ENCODE results near the gene PKN2.

PKN2 gene

DNA sequence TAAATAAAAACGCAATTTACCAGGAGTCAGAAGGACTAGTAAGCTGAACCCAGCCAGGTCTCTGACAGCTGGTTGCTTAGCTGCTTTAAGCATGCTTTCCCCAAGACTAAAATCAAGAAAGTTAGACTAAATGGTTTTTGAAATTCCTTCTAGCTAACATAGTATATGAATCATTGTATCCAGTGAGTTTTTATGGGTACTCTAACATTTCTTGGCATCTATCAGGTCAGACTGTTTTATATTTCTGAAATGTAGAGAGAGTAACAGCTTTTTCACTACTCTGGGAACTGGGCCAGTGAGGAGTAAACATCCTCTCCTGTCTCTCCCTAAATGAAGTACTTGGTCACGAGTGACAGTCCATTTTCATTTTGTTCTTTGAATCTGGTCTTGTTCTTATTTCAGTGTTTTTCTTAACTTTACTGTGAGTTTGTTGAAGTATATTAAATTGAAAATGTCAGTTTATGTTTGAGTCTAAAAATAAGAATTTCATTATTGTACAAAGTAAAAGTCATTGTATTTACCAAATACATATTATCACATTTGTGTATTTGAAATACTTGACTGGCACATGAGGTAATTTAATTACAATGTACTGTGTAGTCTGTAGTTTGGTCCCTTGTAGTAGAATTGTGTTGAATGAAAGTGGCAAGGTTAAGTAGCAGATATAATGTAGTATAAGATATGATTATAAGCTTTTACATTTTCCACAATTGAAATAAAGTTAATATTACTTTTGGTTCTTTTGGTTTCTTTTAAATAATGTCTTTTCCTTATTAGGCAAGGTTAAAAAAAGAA lies 47.6 kb downstream of the PKN2 start:
- in situ Hi-C loops (cut with MboI; ENCODE audit: low sequenced_read_pairs): no loop called here

DNA sequence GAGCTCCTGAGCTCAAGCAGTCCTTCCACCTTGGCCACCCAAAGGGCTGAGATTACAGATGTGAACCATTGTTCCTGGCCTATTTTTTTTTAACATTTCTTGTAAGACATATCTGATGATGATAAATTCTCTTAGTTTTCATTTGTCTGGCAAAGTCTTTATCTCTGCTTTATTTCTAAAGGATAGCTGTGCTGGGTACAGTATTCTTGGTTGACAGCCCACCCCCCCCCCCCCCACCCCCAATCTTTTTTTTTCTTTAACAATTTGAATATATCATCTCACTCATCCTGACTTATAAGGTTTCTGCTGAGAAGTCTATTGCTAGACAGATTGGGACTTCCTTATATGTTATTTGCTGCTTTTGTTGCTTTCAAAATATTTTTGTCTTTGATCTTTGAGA lies 51.3 kb downstream of the PKN2 start:
- in situ Hi-C loops (cut with MboI; ENCODE audit: low sequenced_read_pairs): no loop called here

GRCh38 chr1:88735909-88736308 lies 51.8 kb downstream of the PKN2 start:
- in situ Hi-C loops (cut with MboI; ENCODE audit: low sequenced_read_pairs): no loop called here

DNA sequence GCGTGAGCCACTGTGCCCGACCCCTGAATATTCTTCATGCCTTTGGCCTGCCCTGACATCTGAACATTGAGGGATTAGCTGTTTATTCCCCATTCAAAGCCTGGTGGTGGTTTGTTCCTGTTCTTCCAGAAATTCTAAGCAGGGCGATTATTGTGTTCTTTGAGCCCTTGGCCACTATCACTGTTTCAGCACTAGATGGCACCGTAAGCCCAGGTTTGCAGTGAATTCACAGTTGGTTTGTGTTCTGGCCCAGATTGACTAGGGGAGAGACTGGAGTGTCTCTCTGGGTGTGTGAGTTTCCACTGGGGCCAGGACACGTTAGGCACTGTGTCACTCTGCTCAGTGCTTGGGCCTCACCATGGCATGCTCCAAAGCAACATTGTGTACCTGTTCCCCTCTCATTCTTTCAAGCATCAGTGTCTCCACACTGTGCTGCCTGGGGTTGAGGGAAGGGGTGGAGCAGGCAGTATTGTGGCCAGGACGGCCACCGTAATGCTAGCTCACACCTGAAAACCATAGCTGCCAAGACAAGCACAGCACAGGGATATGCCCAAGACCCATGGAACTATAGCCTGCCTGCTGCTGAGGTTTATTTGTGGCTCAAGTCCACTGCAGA lies 52.7 kb downstream of the PKN2 start:
- in situ Hi-C loops (cut with MboI; ENCODE audit: low sequenced_read_pairs): no loop called here

- in situ Hi-C loops (cut with MboI; ENCODE audit: low sequenced_read_pairs): no loop called here
These were observed 53.4 kb downstream of the PKN2 start for GRCh38 chr1:88737338-88737927.

- in situ Hi-C loops (cut with MboI; ENCODE audit: low sequenced_read_pairs): no loop called here
These were observed 56.7 kb downstream of the PKN2 start for GRCh38 chr1:88740784-88741183.

DNA sequence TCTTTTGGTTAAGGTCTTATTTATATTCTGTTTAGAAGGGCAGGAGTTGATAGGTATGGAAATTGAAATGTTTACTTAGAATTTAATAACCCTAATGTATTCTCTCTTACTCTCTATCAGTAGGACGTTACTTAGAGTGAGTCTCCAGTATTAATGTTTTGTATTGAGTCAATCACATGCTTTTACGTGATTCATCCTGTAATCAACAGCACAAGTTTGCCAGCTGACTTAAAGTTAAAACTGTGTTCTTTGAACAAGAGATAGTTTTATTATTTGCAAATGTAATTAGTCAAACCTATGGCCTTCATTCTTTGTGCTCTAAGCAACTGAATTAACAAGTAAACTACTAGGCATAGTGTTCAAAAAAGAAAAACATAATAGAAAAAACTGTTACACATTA lies 57.3 kb downstream of the PKN2 start:
- in situ Hi-C loops (cut with MboI; ENCODE audit: low sequenced_read_pairs): no loop called here

DNA sequence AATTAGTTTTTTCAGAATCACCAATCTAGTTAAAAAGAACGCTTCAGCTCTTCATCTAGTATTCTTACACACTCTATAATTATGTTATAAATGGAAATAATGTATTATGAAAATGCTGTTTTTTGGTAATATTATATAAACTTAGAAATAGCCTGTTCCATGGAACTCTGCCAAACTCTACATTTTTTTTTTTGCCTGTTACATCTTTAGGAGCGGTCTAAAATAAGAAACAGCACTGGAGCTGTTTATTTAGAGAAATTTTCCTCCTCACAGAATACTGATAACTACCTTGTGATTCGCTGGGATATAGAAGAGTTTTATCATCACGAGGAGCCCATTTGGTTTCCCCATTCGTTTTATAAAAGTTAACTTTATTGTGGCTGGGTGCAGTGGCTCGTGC lies 58.5 kb downstream of the PKN2 start:
- in situ Hi-C loops (cut with MboI; ENCODE audit: low sequenced_read_pairs): no loop called here

GRCh38 chr1:88744142-88744541 lies 60.1 kb downstream of the PKN2 start:
- in situ Hi-C loops (cut with MboI; ENCODE audit: low sequenced_read_pairs): no loop called here

DNA sequence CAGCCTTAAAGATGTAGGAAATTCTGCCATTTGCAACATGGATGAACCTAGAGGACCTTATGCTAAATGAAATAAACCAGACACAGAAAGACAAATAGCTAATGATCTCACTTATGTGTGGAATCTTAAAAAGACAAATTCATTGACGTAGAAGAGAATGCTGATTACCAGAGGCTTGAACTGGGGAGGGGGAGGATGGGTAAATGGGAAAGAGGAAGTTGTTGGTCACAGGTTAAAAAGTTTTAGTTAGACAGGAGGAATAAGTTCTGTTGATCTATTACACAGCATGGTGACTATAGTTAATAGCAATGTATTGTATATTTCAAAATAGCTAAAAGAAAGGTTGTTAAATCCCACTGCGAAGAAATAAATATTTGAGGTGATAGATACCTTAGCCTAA lies 62.8 kb downstream of the PKN2 start:
- in situ Hi-C loops (cut with MboI; ENCODE audit: low sequenced_read_pairs): no loop called here

- in situ Hi-C loops (cut with MboI; ENCODE audit: low sequenced_read_pairs): no loop called here
These were observed 67.6 kb downstream of the PKN2 start for GRCh38 chr1:88751714-88752113.

- in situ Hi-C loops (cut with MboI; ENCODE audit: low sequenced_read_pairs): no loop called here
These were observed 69.4 kb downstream of the PKN2 start for GRCh38 chr1:88753506-88753905.

- in situ Hi-C loops (cut with MboI; ENCODE audit: low sequenced_read_pairs): no loop called here
These were observed 79.8 kb downstream of the PKN2 start for GRCh38 chr1:88763649-88764406.

DNA sequence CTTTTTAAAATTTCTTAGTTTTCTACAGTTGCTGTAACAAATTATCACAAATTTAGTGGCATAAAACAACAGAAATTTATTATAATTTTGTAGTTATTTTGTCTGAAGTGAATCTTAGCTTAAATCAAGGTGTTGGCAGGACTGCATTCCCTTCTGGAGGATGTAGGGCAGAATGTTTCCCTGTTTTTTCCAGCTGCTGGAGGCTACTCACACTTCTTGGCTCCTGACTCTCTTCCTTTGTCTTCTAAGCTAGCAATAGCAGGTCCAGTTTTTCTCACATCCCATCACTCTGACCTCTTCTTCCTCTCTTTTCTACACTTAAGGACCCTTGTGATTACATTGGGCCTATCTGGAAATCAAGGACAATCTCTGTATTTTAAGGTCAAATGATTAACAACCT lies 84.1 kb downstream of the PKN2 start:
- in situ Hi-C loops (cut with MboI; ENCODE audit: low sequenced_read_pairs): no loop called here

DNA sequence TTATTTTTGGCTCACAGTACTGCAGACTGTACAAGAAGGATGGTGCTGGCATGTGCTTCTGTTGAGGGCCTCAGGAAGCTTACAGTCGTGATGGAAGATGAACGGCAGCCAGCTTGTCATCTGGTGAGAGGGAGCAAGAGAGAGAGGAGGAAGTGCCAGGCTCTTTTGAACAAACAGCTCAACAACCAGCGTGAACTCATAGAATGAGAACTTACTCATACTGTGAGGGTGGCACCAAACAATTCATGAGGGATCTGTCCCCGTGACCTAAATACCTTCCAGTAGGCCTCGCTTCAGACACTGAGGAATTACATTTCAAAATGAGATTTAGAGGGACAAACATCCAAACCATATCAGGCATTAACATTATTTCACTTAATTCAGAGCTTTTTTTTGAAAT lies 84.7 kb downstream of the PKN2 start:
- in situ Hi-C loops (cut with MboI; ENCODE audit: low sequenced_read_pairs): no loop called here

GRCh38 chr1:88773540-88774150 lies 89.6 kb downstream of the PKN2 start:
- in situ Hi-C loops (cut with MboI; ENCODE audit: low sequenced_read_pairs): no loop called here

DNA sequence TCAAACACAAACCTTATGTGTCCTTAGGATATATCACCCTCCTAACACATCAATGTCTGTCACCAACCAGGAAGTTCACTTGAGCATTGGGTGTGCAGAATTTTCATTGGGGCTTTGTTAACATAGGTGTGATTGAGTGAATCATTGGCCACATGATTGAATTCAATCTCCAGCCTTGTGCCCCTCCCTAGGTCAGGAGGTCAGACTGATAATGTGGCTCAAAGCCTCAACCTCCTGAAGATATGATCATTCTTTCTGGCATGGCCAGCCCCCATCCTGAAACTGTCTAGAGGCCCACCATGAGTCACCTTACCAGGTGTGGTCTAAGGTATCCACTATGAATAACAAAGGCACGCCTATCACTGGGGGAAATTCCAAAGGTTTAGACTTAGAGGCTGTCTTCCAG lies 90.1 kb downstream of the PKN2 start:
- in situ Hi-C loops (cut with MboI; ENCODE audit: low sequenced_read_pairs): no loop called here

DNA sequence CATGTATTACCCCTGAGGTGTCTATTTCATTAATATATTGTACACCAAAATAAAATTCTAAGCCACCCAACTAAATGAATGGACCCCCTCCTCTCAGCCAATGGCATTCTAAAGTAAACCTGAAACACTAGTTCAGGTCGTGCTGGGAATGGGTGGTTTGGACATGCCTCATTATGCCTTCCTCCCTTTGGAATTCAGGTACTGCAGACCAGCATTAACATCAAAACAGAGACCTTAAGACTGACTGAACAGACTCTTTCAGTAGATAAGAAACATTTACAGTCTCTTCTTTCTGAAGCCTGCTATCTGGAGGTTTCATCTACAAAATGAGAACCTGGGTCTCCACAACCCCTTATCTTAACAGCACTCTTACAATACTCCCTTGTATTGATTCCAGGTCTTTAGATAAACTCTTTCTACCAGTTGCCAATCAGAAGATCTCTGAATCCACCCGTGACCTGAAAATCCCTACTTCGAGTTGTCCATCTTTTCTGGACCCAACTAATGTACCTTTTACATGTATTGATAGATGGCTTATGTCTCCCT lies 93.6 kb downstream of the PKN2 start:
- in situ Hi-C loops (cut with MboI; ENCODE audit: low sequenced_read_pairs): no loop called here

- in situ Hi-C loops (cut with MboI; ENCODE audit: low sequenced_read_pairs): no loop called here
These were observed 95.8 kb downstream of the PKN2 start for GRCh38 chr1:88779880-88780279.

DNA sequence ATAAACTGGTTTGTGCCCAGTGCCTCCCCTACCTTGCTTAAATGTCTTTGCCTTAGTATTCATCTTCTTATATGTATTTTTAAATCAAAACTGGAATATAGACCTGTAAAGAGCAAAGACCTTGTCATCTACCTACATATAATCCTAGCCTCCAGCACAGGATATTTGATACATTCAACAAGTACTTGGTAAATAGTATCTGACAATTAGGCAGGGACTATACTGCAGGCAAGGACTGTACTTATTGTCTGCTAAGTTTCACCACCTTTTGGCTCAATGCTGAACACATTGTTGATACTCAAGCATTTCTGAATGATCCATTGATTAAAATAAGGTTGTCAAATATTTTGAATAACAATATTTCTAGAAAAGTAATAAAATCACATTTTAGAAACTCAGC lies 96.4 kb downstream of the PKN2 start:
- in situ Hi-C loops (cut with MboI; ENCODE audit: low sequenced_read_pairs): no loop called here

DNA sequence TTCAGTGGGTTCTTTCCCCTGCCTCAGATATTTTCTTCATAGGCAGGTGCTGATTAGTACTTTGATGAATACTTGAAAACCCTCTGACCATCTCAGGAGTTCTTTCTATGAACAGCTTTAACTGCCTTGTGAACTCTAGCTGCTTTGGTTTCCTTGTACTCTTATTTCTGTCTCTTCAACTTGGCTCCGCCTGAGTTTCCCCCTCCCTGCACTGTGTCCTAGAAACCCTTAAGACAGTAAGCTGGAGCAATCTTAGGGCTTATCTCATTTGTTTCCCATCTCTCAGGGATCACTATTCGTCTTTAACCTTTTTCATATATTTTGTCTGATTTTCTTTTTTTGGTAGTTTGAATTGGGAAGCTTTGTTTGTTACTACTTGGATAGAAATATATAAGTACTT lies 99.1 kb downstream of the PKN2 start:
- in situ Hi-C loops (cut with MboI; ENCODE audit: low sequenced_read_pairs): no loop called here
